Common myeloid progenitor, CD34-positive (primary cell): ENCODE data around the gene DLST.

Experiments
- CTCF ChIA-PET: fragments of 350-600 bp; sonication (Branson Sonifier 250); formaldehyde crosslinking; loops from one replicate; lab custom pipeline; 2021; ENCODE audit warnings: antibody characterized with exemption; lab: Charles Lee
- POLR2A ChIA-PET: fragments of 350-600 bp; sonication (Branson Sonifier 250); formaldehyde crosslinking; loops from one replicate; lab custom pipeline; 2021; ENCODE audit warnings: antibody characterized with exemption; lab: Charles Lee
- DNase-seq, 3 donors: peaks; one replicate each; pipeline versions ENCODE4 v3.0.0 to v3.0.0-alpha.2; 2013
- H3K27ac ChIP-seq, 2 experiments: 1 replicate in 1 of 2; 2 replicates in 1 of 2; pipeline ENCODE4 v1.7.0; 2013; ENCODE audit warnings: inconsistent platforms in 2 of 2, low read length in 2 of 2, mild to moderate bottlenecking in 2 of 2, low read depth in 1 of 2, moderate library complexity in 1 of 2; ENCODE audit not compliant: severe bottlenecking in 2 of 2, insufficient read depth in 1 of 2, poor library complexity in 1 of 2
- H3K27me3 ChIP-seq, 5 experiments: replicated peaks in 2 of 5; 1 replicate in 3 of 5; 2 replicates in 2 of 5; pipeline versions ENCODE4 v1.6.1 to v1.7.0; 2013; ENCODE audit warnings: low read length in 4 of 5, mild to moderate bottlenecking in 2 of 5, moderate library complexity in 2 of 5, inconsistent platforms in 1 of 5; ENCODE audit not compliant: insufficient read depth in 5 of 5, control insufficient read depth in 4 of 5
- H3K36me3 ChIP-seq, 4 experiments: 1 replicate in 2 of 4; 2 replicates in 2 of 4; pipeline versions ENCODE4 v1.6.1 to v1.7.0; 2013; ENCODE audit warnings: low read length in 3 of 4, control low read depth in 1 of 4, mild to moderate bottlenecking in 1 of 4; ENCODE audit not compliant: control insufficient read depth in 4 of 4, insufficient read depth in 4 of 4
- H3K4me1 ChIP-seq, 4 experiments: 1 replicate in 3 of 4; 2 replicates in 1 of 4; pipeline versions ENCODE4 v1.6.1 to v1.7.1; 2013; ENCODE audit warnings: low read length in 3 of 4, mild to moderate bottlenecking in 3 of 4, control low read depth in 1 of 4, inconsistent platforms in 1 of 4, moderate library complexity in 1 of 4; ENCODE audit not compliant: control insufficient read depth in 4 of 4, insufficient read depth in 4 of 4; ENCODE audit errors: control extremely low read depth in 1 of 4
- H3K4me3 ChIP-seq, 7 experiments: 1 replicate in 4 of 7; 2 replicates in 3 of 7; pipeline versions ENCODE4 v1.5.1 to v1.7.0; 2013; ENCODE audit warnings: mild to moderate bottlenecking in 7 of 7, low read length in 6 of 7, moderate library complexity in 6 of 7, inconsistent platforms in 2 of 7, low read depth in 2 of 7, control low read depth in 1 of 7; ENCODE audit not compliant: insufficient read depth in 4 of 7, control insufficient read depth in 1 of 7; ENCODE audit errors: extremely low read depth in 1 of 7
- H3K9me3 ChIP-seq, 5 experiments: 1 replicate in 4 of 5; 2 replicates in 1 of 5; pipeline versions ENCODE4 v1.6.1 to v1.7.1; 2013; ENCODE audit warnings: low read length in 4 of 5, mild to moderate bottlenecking in 2 of 5, inconsistent platforms in 1 of 5, low read depth in 1 of 5, moderate library complexity in 1 of 5; ENCODE audit not compliant: control insufficient read depth in 4 of 5, insufficient read depth in 2 of 5; ENCODE audit errors: control extremely low read depth in 1 of 5
- WGBS: methylation state at CpG from one replicate; pipeline ENCODE4 v1.1.5; 2013; ENCODE audit not compliant: insufficient coverage; 5-methylcytosine and 5-hydroxymethylcytosine counted together

Gene DLST

DNA sequence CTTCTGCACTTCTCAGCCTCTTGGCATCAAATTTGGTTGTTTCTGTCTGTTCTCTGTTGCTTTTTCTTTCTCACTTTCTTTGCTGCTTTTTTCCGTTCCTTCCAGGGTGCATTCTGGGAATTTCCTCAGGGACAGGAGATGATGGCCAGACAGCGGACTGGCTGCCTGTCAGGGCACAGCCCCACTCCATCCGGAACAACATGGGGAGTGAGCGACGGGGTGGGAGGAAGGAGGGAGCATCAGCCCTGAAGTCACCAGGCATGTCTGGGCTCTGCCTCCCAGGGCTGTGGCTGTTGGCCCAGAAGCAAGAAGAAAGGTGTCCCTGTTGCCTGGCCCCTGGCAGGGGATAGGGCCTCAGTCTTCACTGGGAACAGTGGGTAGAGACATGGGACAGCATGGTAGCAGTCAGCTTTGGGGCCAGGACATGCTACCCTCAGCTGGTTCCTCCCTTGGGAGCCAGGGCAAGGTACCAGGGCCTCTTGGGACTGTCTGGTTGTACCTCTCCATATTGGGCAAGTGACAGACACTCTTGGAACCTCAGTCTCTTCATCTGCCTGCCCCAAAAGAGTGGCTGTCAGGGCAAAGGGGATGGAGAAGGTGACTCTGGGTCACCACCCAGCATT, 65.1 kb downstream of the DLST start:
- Histone ChIP-seq H3K4me1 (peaks cover 2 to 51% (median 25%) of the 10 kb centered on the region in 4 experiments), H3K27me3 (no peaks in the 10 kb centered on the region), H3K36me3 (no peaks in the 10 kb centered on the region), H3K27ac (no peak overlapping the region), H3K9me3 (no peaks in the 10 kb centered on the region), H3K4me3 (no peak overlapping the region)
- ChIA-PET POLR2A (no interaction called here), CTCF (interaction anchor here (0.6 to 6.7 kb wide), 19 partner anchors 9 to 174 kb away, joined by 3 to 38 read pairs (median 4); no protein-coding TSS in a partner anchor)
- WGBS, result 71% methylated on average over 5 of the region's 5 CpGs
- DNase-seq, result no peak

DNA sequence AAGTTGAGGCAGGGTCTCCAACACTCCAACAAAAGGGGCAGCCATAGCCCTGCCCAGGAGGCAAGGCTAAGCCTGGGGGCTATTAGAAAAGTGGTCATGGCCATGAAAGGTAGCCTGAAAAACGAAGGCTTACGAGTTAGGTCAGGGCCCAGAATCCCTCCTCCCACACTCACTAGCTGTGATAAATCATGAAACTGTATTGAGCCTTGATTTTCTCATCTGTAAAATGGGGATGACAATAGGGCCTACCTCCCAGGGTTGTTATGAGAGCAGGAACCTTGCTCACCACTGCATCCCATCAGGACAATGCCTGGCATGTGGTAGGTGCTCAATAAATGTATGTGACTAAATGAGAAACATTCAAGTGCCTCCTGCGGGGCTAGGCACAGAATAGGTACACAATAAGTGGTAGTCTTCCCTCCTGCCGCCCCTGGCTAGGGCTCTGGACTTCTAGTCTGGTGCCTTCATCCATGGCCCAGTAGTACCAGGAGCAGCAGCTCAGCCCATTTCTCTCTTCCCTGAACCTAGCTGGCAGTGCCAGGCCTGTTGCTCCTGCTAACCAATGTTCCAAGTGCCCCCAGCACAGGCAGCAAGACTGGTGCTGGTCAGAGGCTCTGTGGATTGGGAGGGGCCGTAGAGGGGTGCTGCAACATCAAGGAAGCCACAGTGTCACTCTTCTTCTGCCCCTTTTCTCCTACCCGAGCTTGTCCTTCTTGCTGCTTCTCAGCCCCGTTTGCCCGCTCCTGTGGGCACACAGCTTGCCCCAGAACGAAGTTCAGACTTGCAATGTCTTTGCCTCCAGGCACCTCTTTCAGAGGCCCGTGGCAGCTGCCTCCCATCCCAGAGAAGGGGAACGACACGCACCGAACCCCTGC, 65.9 kb downstream of the DLST start:
- H3K9me3 ChIP-seq, result no peaks in the 10 kb centered on the region
- 98% methylated on average over 7 of the region's 13 CpGs for WGBS
- no peak overlapping the region for H3K4me3 ChIP-seq
- H3K36me3 ChIP-seq, result no peaks in the 10 kb centered on the region
- POLR2A ChIA-PET, result interaction anchor here (0.6 kb wide), 1 partner anchor 154 kb away, joined by 3 read pairs; no protein-coding TSS in a partner anchor
- H3K4me1 ChIP-seq, result peaks cover 2 to 50% (median 21%) of the 10 kb centered on the region in 4 experiments
- no peak for DNase-seq
- H3K27me3 ChIP-seq, result no peaks in the 10 kb centered on the region
- H3K27ac ChIP-seq, result no peak overlapping the region
- CTCF ChIA-PET, result interaction anchor here (0.6 to 6.7 kb wide), 23 partner anchors 9 to 173 kb away, joined by 3 to 38 read pairs (median 4); partner anchors contain the start of gene EIF2B2

GRCh38 chr14:74948228-74949175, 66.8 kb downstream of the DLST start:
- peaks cover 0 to 48% (median 14%) of the 10 kb centered on the region in 4 experiments for H3K4me1 ChIP-seq
- WGBS, result 87% methylated on average over 22 of the region's 23 CpGs
- no peak overlapping the region for H3K4me3 ChIP-seq
- CTCF ChIA-PET, result interaction anchor here (0.9 to 6.7 kb wide), 16 partner anchors 10 to 141 kb away, joined by 3 to 38 read pairs (median 4); partner anchors contain the start of gene EIF2B2
- no peaks in the 10 kb centered on the region for H3K27me3 ChIP-seq
- H3K36me3 ChIP-seq, result no peaks in the 10 kb centered on the region
- POLR2A ChIA-PET, result interaction anchor here (0.6 kb wide), 1 partner anchor 153 kb away, joined by 3 read pairs; no protein-coding TSS in a partner anchor
- no peaks in the 10 kb centered on the region for H3K9me3 ChIP-seq
- no peak overlapping the region for H3K27ac ChIP-seq
- no peak for DNase-seq

- Histone ChIP-seq H3K36me3 (no peaks in the 10 kb centered on the region), H3K27ac (no peak overlapping the region), H3K27me3 (peaks cover 0 to 4% (median 0%) of the 10 kb centered on the region in 5 experiments), H3K4me1 (peaks cover 0 to 55% (median 16%) of the 10 kb centered on the region in 4 experiments), H3K4me3 (no peak overlapping the region), H3K9me3 (no peaks in the 10 kb centered on the region)
- CTCF ChIA-PET, result interaction anchor here (0.7 to 6.7 kb wide), 8 partner anchors 9 to 141 kb away, joined by 3 to 38 read pairs (median 4); partner anchors contain the start of gene EIF2B2
- no peak for DNase-seq
- POLR2A ChIA-PET, result no interaction called here
- 84% methylated on average over 14 of the region's 16 CpGs for WGBS
Observed at GRCh38 chr14:74949191-74949601, 67.5 kb downstream of the DLST start.

GRCh38 chr14:74949859-74950573, 68.3 kb downstream of the DLST start:
- DNase-seq, result no peak
- H3K27ac ChIP-seq, result no peak overlapping the region
- no peak overlapping the region for H3K4me3 ChIP-seq
- no peaks in the 10 kb centered on the region for H3K36me3 ChIP-seq
- ChIA-PET CTCF (interaction anchor here (0.7 to 6.7 kb wide), 6 partner anchors 8 to 140 kb away, joined by 3 to 38 read pairs (median 4); no protein-coding TSS in a partner anchor), POLR2A (no interaction called here)
- peaks cover 0 to 63% (median 21%) of the 10 kb centered on the region in 4 experiments for H3K4me1 ChIP-seq
- 90% methylated on average over 17 of the region's 17 CpGs for whole genome bisulfite sequencing
- H3K27me3 ChIP-seq, result peaks cover 0 to 12% (median 0%) of the 10 kb centered on the region in 5 experiments
- H3K9me3 ChIP-seq, result no peaks in the 10 kb centered on the region
